ENCODE data around the gene CPED1.
"Not testable (repeated sequence)": the region's sequence is repeated elsewhere in the genome, so short reads cannot be mapped to it uniquely, and the experiment has no call there.

The CPED1 gene

DNA sequence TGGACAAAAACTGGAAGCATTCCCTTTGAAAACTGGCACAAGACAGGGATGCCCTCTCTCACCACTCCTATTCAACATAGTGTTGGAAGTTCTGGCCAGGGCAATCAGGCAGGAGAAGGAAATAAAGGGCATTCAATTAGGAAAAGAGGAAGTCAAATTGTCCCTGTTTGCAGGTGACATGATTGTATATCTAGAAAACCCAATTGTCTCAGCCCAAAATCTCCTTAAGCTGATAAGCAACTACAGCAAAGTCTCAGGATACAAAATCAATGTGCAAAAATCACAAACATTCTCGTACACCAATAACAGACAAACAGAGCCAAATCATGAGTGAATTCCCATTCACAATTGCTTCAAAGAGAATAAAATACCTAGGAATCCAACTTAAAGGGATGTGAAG lies 262.9 kb downstream of the CPED1 start:
- H3K27ac ChIP-seq (ENCODE audit: low read length); H3K9ac ChIP-seq (ENCODE audit: low read length in 2 of 2); H3K4me1 ChIP-seq (ENCODE audit: control insufficient read depth, insufficient read depth, low read length); H3K4me3 ChIP-seq (ENCODE audit: low read length in 2 of 2); H3K27me3 ChIP-seq (ENCODE audit: control insufficient read depth in 1 of 2, insufficient read depth in 2 of 2, low read length in 2 of 2); H3K9me3 ChIP-seq (ENCODE audit: control insufficient read depth in 2 of 2, low read length in 2 of 2): not testable (repeated sequence)
- peaks cover 2 to 13% of the 10 kb centered on the region in 2 donors for H3K36me3 ChIP-seq (ENCODE audit: control insufficient read depth in 2 of 2, insufficient read depth in 2 of 2, low read length in 2 of 2)

DNA sequence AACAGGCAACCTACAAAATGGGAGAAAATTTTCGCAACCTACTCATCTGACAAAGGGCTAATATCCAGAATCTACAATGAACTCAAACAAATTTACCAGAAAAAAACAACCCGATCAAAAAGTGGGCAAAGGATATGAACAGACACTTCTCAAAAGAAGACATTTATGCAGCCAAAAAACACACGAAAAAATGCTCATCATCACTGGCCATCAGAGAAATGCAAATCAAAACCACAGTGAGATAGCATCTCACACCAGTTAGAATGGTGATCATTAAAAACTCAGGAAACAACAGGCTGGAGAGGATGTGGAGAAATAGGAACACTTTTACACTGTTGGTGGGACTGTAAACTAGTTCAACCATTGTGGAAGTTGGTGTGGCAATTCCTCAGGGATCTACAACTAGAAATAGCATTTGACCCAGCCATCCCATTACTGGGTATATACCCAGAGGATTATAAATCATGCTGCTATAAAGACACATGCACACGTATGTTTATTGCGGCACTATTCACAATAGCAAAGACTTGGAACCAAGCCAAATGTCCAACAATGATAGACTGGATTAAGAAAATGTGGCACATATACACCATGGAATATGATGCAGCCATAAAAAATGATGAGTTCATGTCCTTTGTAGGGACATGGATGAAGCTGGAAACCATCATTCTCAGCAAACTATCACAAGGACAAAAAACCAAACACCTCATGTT lies 264.2 kb downstream of the CPED1 start:
- not testable (repeated sequence) for H3K9ac ChIP-seq (ENCODE audit: low read length in 2 of 2); H3K27me3 ChIP-seq (ENCODE audit: control insufficient read depth in 1 of 2, insufficient read depth in 2 of 2, low read length in 2 of 2); H3K4me1 ChIP-seq (ENCODE audit: control insufficient read depth, insufficient read depth, low read length); H3K4me3 ChIP-seq (ENCODE audit: low read length in 2 of 2); H3K27ac ChIP-seq (ENCODE audit: low read length); H3K9me3 ChIP-seq (ENCODE audit: control insufficient read depth in 2 of 2, low read length in 2 of 2); H3K36me3 ChIP-seq (ENCODE audit: control insufficient read depth in 2 of 2, insufficient read depth in 2 of 2, low read length in 2 of 2)

DNA sequence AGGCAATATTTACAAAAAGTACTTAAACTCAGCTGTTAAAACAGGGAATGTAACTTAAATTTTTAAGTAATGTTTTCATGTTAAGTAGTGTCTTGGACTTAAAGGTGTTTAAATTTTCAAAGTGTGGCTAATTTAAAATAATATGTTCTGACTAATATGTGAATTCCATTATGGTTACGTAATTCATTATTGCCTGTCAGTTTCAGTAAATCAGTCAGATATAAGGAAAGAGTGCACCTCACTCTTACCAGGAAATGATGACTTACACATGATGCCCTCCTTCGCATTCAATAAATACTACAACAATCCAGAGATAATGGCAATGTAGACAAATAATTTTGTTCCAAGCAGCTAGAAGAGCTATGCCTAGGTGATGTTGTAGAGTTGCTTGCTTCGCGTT lies 271.3 kb downstream of the CPED1 start:
- Histone ChIP-seq H3K27me3 (ENCODE audit: control insufficient read depth in 1 of 2, insufficient read depth in 2 of 2, low read length in 2 of 2) (no peaks in the 10 kb centered on the region), H3K36me3 (ENCODE audit: control insufficient read depth in 2 of 2, insufficient read depth in 2 of 2, low read length in 2 of 2) (no peaks in the 10 kb centered on the region), H3K4me3 (ENCODE audit: low read length in 2 of 2) (no peak overlapping the region), H3K9me3 (ENCODE audit: control insufficient read depth in 2 of 2, low read length in 2 of 2) (no peaks in the 10 kb centered on the region), H3K4me1 (ENCODE audit: control insufficient read depth, insufficient read depth, low read length) (no peaks in the 10 kb centered on the region), H3K27ac (ENCODE audit: low read length) (no peak overlapping the region), H3K9ac (ENCODE audit: low read length in 2 of 2) (no peak overlapping the region)

DNA sequence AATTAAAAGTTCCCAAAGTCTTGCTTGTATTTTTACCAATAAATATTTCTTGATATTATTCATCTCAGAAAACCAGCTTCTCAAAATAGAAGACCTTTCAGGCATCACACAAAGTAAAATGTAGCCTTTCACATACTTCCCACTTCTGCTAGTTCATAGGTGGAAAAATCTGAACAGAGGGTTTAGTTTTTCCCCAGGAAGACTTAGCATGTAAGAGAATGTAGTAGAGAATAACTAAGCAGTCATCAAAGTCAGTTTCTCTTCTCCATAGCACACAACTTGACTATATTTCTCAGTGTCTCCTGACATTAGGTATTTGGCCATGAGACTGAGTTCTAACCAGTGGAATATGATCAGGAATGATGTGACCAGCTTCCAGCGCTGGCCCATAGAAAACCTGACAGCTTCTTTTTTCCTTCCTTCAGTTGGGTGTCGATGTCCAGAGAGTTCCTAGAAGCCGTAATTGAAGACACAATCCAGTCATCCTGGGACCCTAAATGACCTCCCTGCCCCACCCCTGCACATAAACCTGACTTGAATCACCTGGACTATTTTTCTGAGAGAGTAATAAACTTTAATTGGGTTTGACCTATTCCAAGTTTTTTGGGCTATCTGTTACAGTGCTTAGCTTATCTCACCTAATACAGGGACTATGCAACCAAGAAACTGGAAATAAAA lies 272.8 kb downstream of the CPED1 start:
- H3K9me3 ChIP-seq (ENCODE audit: control insufficient read depth in 2 of 2, low read length in 2 of 2) = no peaks in the 10 kb centered on the region
- H3K27ac ChIP-seq (ENCODE audit: low read length) = no peak overlapping the region
- H3K4me1 ChIP-seq (ENCODE audit: control insufficient read depth, insufficient read depth, low read length) = no peaks in the 10 kb centered on the region
- no peaks in the 10 kb centered on the region for H3K27me3 ChIP-seq (ENCODE audit: control insufficient read depth in 1 of 2, insufficient read depth in 2 of 2, low read length in 2 of 2)
- H3K4me3 ChIP-seq (ENCODE audit: low read length in 2 of 2) = no peak overlapping the region
- H3K36me3 ChIP-seq (ENCODE audit: control insufficient read depth in 2 of 2, insufficient read depth in 2 of 2, low read length in 2 of 2) = peaks cover 0 to 4% of the 10 kb centered on the region in 2 donors
- H3K9ac ChIP-seq (ENCODE audit: low read length in 2 of 2) = no peak overlapping the region

DNA sequence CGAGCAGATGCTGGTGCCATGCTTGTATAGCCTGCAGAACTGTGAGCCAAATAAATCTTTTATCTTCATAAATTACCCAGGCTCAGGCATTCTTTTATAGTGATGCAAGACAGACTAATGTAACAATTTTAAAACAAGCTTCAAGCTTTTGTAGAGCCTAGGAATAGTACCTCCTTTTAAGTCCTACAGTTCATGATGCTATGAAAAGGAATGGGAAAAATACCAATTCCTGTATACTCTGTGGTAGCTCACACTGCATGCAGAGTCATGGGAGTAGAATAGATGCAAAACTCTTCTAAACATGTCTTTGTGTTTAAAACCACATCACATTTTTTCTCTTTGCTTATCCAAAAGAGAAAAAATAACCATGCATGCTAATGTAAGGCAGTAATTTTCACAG lies 273.7 kb downstream of the CPED1 start:
- Histone ChIP-seq H3K36me3 (ENCODE audit: control insufficient read depth in 2 of 2, insufficient read depth in 2 of 2, low read length in 2 of 2) (peaks cover 3 to 6% of the 10 kb centered on the region in 2 donors), H3K9me3 (ENCODE audit: control insufficient read depth in 2 of 2, low read length in 2 of 2) (no peaks in the 10 kb centered on the region), H3K4me3 (ENCODE audit: low read length in 2 of 2) (no peak overlapping the region), H3K27ac (ENCODE audit: low read length) (no peak overlapping the region), H3K4me1 (ENCODE audit: control insufficient read depth, insufficient read depth, low read length) (no peaks in the 10 kb centered on the region), H3K27me3 (ENCODE audit: control insufficient read depth in 1 of 2, insufficient read depth in 2 of 2, low read length in 2 of 2) (no peaks in the 10 kb centered on the region), H3K9ac (ENCODE audit: low read length in 2 of 2) (no peak overlapping the region)

DNA sequence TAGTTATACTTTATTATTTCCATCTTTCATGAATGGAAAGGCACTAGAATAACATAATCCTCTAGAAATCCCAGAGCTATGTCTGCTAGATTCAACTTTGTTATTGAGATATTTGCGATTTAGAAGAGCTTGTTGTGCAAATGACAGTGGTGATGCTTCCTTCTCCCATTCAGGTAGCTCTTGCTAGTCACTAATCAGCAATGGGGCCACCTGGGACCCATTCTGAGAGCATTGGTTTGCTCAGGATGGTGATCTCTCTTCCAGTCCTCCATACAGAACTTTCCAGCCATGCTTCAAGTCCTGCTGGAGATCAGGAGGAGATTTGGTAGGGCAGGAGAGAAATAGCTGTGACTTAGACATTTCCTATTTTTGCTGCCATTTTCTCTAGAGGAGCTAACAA lies 274.5 kb downstream of the CPED1 start:
- Histone ChIP-seq H3K4me1 (ENCODE audit: control insufficient read depth, insufficient read depth, low read length) (no peaks in the 10 kb centered on the region), H3K9me3 (ENCODE audit: control insufficient read depth in 2 of 2, low read length in 2 of 2) (no peaks in the 10 kb centered on the region), H3K27me3 (ENCODE audit: control insufficient read depth in 1 of 2, insufficient read depth in 2 of 2, low read length in 2 of 2) (no peaks in the 10 kb centered on the region), H3K4me3 (ENCODE audit: low read length in 2 of 2) (no peak overlapping the region), H3K9ac (ENCODE audit: low read length in 2 of 2) (no peak overlapping the region), H3K27ac (ENCODE audit: low read length) (no peak overlapping the region), H3K36me3 (ENCODE audit: control insufficient read depth in 2 of 2, insufficient read depth in 2 of 2, low read length in 2 of 2) (peaks cover 6 to 9% of the 10 kb centered on the region in 2 donors)

DNA sequence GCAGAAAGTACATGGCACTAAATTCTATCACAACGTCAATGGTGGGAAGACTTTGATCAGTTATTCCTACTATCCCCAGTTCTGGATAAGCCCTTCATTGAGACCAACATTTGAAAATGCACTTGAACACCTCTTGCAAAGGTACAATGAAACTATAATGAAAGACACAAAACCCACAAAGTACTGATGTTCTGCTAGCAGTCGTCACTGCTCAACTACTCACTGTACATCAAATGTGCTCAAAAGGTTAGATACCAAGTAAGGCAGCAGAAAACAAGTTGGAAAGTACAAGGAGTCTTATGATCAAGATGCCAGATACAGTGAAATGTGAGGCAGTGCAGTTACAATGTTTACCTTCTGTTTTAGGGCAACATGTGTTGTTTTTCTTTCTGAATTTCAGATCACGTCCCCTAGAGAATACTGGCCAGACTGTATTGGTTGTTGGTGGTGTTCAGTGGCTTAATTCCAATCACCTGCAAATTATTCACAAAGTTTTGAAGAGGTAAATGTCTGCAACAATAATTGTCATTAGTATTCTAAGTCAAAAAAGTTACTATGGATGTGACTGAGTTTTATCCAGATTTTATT lies 277.9 kb downstream of the CPED1 start:
- H3K4me1 ChIP-seq (ENCODE audit: control insufficient read depth, insufficient read depth, low read length) = no peaks in the 10 kb centered on the region
- H3K27ac ChIP-seq (ENCODE audit: low read length) = no peak overlapping the region
- no peaks in the 10 kb centered on the region for H3K27me3 ChIP-seq (ENCODE audit: control insufficient read depth in 1 of 2, insufficient read depth in 2 of 2, low read length in 2 of 2)
- peaks cover 12 to 17% of the 10 kb centered on the region in 2 donors for H3K36me3 ChIP-seq (ENCODE audit: control insufficient read depth in 2 of 2, insufficient read depth in 2 of 2, low read length in 2 of 2)
- no peak overlapping the region for H3K9ac ChIP-seq (ENCODE audit: low read length in 2 of 2)
- H3K4me3 ChIP-seq (ENCODE audit: low read length in 2 of 2) = no peak overlapping the region
- H3K9me3 ChIP-seq (ENCODE audit: control insufficient read depth in 2 of 2, low read length in 2 of 2) = no peaks in the 10 kb centered on the region

DNA sequence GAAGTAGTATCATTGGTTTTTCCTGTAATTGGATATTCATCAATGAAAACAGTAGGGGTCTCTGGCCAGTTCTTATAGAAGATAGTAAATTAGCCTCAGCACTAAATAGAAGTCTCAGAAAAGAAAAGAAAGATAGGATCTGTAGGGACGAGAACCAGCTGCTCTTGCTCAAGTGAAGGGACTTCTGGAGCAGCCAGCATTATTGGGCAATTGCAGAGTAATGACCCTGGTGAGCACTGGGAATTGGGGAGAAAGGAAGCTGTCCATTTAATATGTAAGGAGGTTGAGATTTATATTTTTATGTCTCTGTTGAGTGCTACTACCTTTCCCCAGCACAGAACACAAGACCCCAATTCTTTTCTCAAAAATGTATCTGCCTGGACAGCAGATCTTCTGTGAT lies 279.1 kb downstream of the CPED1 start:
- no peak overlapping the region for H3K27ac ChIP-seq (ENCODE audit: low read length)
- H3K4me3 ChIP-seq (ENCODE audit: low read length in 2 of 2) = no peak overlapping the region
- H3K4me1 ChIP-seq (ENCODE audit: control insufficient read depth, insufficient read depth, low read length) = no peaks in the 10 kb centered on the region
- no peak overlapping the region for H3K9ac ChIP-seq (ENCODE audit: low read length in 2 of 2)
- no peaks in the 10 kb centered on the region for H3K27me3 ChIP-seq (ENCODE audit: control insufficient read depth in 1 of 2, insufficient read depth in 2 of 2, low read length in 2 of 2)
- peaks cover 16 to 17% of the 10 kb centered on the region in 2 donors for H3K36me3 ChIP-seq (ENCODE audit: control insufficient read depth in 2 of 2, insufficient read depth in 2 of 2, low read length in 2 of 2)
- H3K9me3 ChIP-seq (ENCODE audit: control insufficient read depth in 2 of 2, low read length in 2 of 2) = no peaks in the 10 kb centered on the region

DNA sequence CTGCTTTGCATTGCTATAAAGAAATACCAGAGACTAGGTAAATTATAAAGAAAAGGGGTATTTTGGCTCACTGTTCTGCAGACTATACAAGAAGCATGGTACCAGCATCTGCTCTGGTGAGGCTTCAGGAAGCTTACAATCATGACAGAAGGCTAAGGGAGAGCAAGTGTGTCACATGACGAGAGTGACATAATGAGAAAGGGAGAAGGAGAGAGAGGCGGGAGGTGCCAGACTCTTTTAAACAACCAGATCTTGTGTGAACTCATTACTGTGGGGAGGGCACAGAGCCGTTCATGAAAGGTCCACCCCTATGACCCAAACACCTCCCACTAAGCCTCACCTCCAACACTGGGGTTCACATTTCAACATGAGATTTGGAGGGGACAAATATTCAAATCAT lies 281.3 kb downstream of the CPED1 start:
- Histone ChIP-seq H3K36me3 (ENCODE audit: control insufficient read depth in 2 of 2, insufficient read depth in 2 of 2, low read length in 2 of 2) (peaks cover 16 to 17% of the 10 kb centered on the region in 2 donors), H3K4me3 (ENCODE audit: low read length in 2 of 2) (no peak overlapping the region), H3K27ac (ENCODE audit: low read length) (no peak overlapping the region), H3K4me1 (ENCODE audit: control insufficient read depth, insufficient read depth, low read length) (no peaks in the 10 kb centered on the region), H3K9me3 (ENCODE audit: control insufficient read depth in 2 of 2, low read length in 2 of 2) (no peaks in the 10 kb centered on the region), H3K27me3 (ENCODE audit: control insufficient read depth in 1 of 2, insufficient read depth in 2 of 2, low read length in 2 of 2) (no peaks in the 10 kb centered on the region), H3K9ac (ENCODE audit: low read length in 2 of 2) (no peak overlapping the region)

DNA sequence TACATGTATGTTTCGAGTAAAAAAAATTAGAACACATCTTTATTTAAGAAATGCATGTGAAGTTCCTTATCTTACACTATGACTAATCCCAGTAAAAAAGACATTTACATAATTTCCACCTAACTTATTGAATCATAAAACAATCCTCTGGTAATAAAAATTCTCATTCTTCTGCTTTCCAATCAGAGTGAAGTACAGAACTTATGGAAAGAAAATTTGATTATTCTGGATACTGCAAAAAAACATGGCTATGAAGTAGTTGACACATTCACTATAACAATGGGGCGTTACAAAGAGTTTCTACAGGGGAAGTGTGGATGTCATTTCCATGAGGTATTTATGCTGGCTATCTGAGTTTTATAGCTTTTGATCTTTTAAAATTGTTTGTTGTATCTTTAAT lies 282.6 kb downstream of the CPED1 start:
- no peaks in the 10 kb centered on the region for H3K9me3 ChIP-seq (ENCODE audit: control insufficient read depth in 2 of 2, low read length in 2 of 2)
- no peak overlapping the region for H3K4me3 ChIP-seq (ENCODE audit: low read length in 2 of 2)
- no peaks in the 10 kb centered on the region for H3K27me3 ChIP-seq (ENCODE audit: control insufficient read depth in 1 of 2, insufficient read depth in 2 of 2, low read length in 2 of 2)
- H3K27ac ChIP-seq (ENCODE audit: low read length) = no peak overlapping the region
- H3K36me3 ChIP-seq (ENCODE audit: control insufficient read depth in 2 of 2, insufficient read depth in 2 of 2, low read length in 2 of 2) = peaks cover 16% of the 10 kb centered on the region in 2 donors
- no peaks in the 10 kb centered on the region for H3K4me1 ChIP-seq (ENCODE audit: control insufficient read depth, insufficient read depth, low read length)
- H3K9ac ChIP-seq (ENCODE audit: low read length in 2 of 2) = no peak overlapping the region

DNA sequence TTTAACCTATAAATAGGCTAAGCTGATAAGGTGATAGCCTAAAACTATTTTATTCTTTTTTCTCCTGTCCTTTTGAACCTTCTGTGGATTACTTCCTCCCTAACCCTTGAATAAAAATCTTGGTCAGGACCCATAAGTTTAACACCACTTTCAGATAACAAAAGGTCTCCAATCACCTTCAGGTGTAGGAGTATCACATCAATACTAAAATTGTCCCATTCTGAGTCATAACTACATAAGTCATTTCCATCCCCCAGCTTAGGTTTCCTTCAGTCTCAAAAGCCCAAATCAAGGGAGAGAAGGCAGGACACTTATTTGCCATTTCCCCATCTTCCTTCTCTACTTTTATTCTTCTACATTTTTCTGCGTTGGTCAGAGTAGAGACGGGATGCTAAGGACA lies 283.4 kb downstream of the CPED1 start:
- no peak overlapping the region for H3K9ac ChIP-seq (ENCODE audit: low read length in 2 of 2)
- H3K27ac ChIP-seq (ENCODE audit: low read length) = no peak overlapping the region
- peaks cover 14 to 16% of the 10 kb centered on the region in 2 donors for H3K36me3 ChIP-seq (ENCODE audit: control insufficient read depth in 2 of 2, insufficient read depth in 2 of 2, low read length in 2 of 2)
- no peaks in the 10 kb centered on the region for H3K9me3 ChIP-seq (ENCODE audit: control insufficient read depth in 2 of 2, low read length in 2 of 2)
- no peaks in the 10 kb centered on the region for H3K4me1 ChIP-seq (ENCODE audit: control insufficient read depth, insufficient read depth, low read length)
- H3K27me3 ChIP-seq (ENCODE audit: control insufficient read depth in 1 of 2, insufficient read depth in 2 of 2, low read length in 2 of 2) = no peaks in the 10 kb centered on the region
- H3K4me3 ChIP-seq (ENCODE audit: low read length in 2 of 2) = no peak overlapping the region
